Natural killer cell (primary cell): Measurements from ENCODE around the gene PNPLA1. TPM values are rescaled to one million over a fixed set of nuclear protein-coding genes. Genes with fewer than 3 reads are reported as not detected.

Experiments
- ATAC-seq, 3 donors: fragments of 150-1000 bp in 2 of 3; fragments of 200-7000 bp in 1 of 3; cut with Tn5 transposase; 1 replicate in 1 of 3; 2 replicates in 2 of 3; pipeline ENCODE4 v1.10.0; 2021; ENCODE audit warnings: mild to moderate bottlenecking in 2 of 3, moderate library complexity in 2 of 3
- DNase-seq, 2 donors: peaks; one replicate each; pipeline versions ENCODE4 v3.0.0 to v3.0.0-alpha.2; 2013 to 2021; ENCODE audit warnings: mixed read lengths in 1 of 2
- H3K27ac ChIP-seq: one replicate; pipeline ENCODE4 v1.5.1; 2013; ENCODE audit warnings: mild to moderate bottlenecking, low read length
- H3K27me3 ChIP-seq: one replicate; pipeline ENCODE4 v1.6.1; 2013; ENCODE audit warnings: low read length; ENCODE audit not compliant: control insufficient read depth, insufficient read depth
- H3K36me3 ChIP-seq: one replicate; pipeline ENCODE4 v1.6.1; 2013; ENCODE audit warnings: low read length; ENCODE audit not compliant: control insufficient read depth, insufficient read depth
- H3K4me1 ChIP-seq: one replicate; pipeline ENCODE4 v1.6.1; 2013; ENCODE audit warnings: low read length; ENCODE audit not compliant: control insufficient read depth, insufficient read depth
- H3K4me3 ChIP-seq: one replicate; pipeline ENCODE4 v1.5.1; 2013; ENCODE audit warnings: low read length
- H3K9me3 ChIP-seq: one replicate; pipeline ENCODE4 v1.6.1; 2013; ENCODE audit warnings: low read length; ENCODE audit not compliant: control insufficient read depth, insufficient read depth
- H3K27ac Mint-ChIP-seq, 2 donors: one replicate each; pipeline ENCODE4 v1.8.0; 2022; ENCODE audit warnings: mild to moderate bottlenecking in 2 of 2, mixed read lengths in 2 of 2, moderate library complexity in 1 of 2
- H3K27me3 Mint-ChIP-seq, 2 donors: one replicate each; pipeline ENCODE4 v1.8.0; 2022; ENCODE audit warnings: low read depth in 2 of 2, mixed read lengths in 2 of 2
- H3K36me3 Mint-ChIP-seq: one replicate; pipeline ENCODE4 v1.8.0; 2022; ENCODE audit warnings: mixed read lengths
- H3K4me1 Mint-ChIP-seq, 2 donors: one replicate each; pipeline ENCODE4 v1.8.0; 2022; ENCODE audit warnings: mixed read lengths in 2 of 2
- H3K4me3 Mint-ChIP-seq: one replicate; pipeline ENCODE4 v1.8.0; 2022; ENCODE audit warnings: mild to moderate bottlenecking, moderate library complexity, mixed read lengths
- H3K9me3 Mint-ChIP-seq, 2 donors: one replicate each; pipeline ENCODE4 v1.8.0; 2022; ENCODE audit warnings: mixed read lengths in 2 of 2
- WGBS: methylation state at CpG from one replicate; pipeline ENCODE4 v1.1.7; 2013; ENCODE audit warnings: missing lambda C conversion rate; ENCODE audit not compliant: insufficient coverage; 5-methylcytosine and 5-hydroxymethylcytosine counted together
- intact Hi-C: fragments of 100-400 bp; cut with micrococcal nuclease; formaldehyde crosslinking; loops from one replicate; pipeline ENCODE4 v1.14.2; 2022
- total RNA-seq, 4 donors: library from RNA; stranded (reverse); fragments of 120-200 nt in 1 of 4; gene quantifications; one replicate each; pipeline versions ENCODE4 v1.2.3 to v1.2.4, GENCODE V29; 2013 to 2022
- TF ChIP-seq, protein P1 (sequence below): fragments of 200-600 bp; IDR thresholded peaks from one replicate; pipeline ENCODE4 v1.8.0; 2022; ENCODE audit warnings: antibody characterized with exemption

Gene PNPLA1
- total RNA-seq, 3 donors from 2014 or later (not counting 1 experiment from before 2014, with no cell fraction given), result 0.14 to 3.5 (median 0.61) TPM

- Mint-ChIP-seq H3K9me3 (no peaks in the 10 kb centered on the region), H3K27ac (no peak overlapping the region), H3K27me3 (peaks cover 0 to 12% of the 10 kb centered on the region in 2 donors), H3K4me3 (no peak overlapping the region), H3K4me1 (peaks cover 15 to 18% of the 10 kb centered on the region in 2 donors), H3K36me3 (no peaks in the 10 kb centered on the region)
- Histone ChIP-seq H3K36me3 (no peaks in the 10 kb centered on the region), H3K4me1 (peaks cover 22% of the 10 kb centered on the region), H3K9me3 (no peaks in the 10 kb centered on the region), H3K27me3 (no peaks in the 10 kb centered on the region), H3K27ac (no peak overlapping the region), H3K4me3 (no peak overlapping the region)
- intact Hi-C loops, result no loop called here
- ATAC-seq (no peak), DNase-seq (no peak)
- TF ChIP-seq, protein P1, sequence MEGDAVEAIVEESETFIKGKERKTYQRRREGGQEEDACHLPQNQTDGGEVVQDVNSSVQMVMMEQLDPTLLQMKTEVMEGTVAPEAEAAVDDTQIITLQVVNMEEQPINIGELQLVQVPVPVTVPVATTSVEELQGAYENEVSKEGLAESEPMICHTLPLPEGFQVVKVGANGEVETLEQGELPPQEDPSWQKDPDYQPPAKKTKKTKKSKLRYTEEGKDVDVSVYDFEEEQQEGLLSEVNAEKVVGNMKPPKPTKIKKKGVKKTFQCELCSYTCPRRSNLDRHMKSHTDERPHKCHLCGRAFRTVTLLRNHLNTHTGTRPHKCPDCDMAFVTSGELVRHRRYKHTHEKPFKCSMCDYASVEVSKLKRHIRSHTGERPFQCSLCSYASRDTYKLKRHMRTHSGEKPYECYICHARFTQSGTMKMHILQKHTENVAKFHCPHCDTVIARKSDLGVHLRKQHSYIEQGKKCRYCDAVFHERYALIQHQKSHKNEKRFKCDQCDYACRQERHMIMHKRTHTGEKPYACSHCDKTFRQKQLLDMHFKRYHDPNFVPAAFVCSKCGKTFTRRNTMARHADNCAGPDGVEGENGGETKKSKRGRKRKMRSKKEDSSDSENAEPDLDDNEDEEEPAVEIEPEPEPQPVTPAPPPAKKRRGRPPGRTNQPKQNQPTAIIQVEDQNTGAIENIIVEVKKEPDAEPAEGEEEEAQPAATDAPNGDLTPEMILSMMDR, result no peak
- WGBS, result 86% methylated on average over 8 of the region's 8 CpGs
Observed at GRCh38 chr6:36244641-36245280, 25.1 kb upstream of the PNPLA1 start.

DNA sequence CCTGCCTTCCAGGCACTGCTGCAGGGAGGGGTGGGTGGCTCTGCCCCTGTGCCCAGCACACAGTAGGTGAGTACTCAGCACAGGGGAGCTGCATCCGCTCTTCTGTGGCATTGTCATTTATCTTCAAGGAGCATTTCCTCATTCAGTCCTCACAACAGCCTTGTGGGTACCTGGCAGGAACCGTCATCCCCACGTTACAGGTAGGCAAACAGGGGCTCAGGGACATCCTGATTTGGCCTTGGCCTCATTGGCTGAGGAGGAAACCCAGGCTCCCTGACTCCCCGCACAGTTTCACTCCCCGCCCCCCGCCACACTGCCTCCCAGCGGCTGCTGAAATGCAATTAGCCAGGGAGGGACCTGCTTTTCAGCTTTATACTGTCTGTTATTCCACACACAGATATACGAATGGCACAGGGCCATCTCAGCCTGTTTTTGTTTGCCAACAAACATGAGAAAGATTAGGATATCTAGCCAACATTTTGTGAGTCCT is 24.2 kb upstream of the PNPLA1 start:
- Histone ChIP-seq H3K4me1 (peaks cover 22% of the 10 kb centered on the region), H3K27me3 (no peaks in the 10 kb centered on the region), H3K9me3 (no peaks in the 10 kb centered on the region), H3K27ac (no peak overlapping the region), H3K4me3 (no peak overlapping the region), H3K36me3 (no peaks in the 10 kb centered on the region)
- Mint-ChIP-seq H3K27me3 (peaks cover 0 to 12% of the 10 kb centered on the region in 2 donors), H3K4me1 (peaks cover 15 to 18% of the 10 kb centered on the region in 2 donors), H3K27ac (no peak overlapping the region), H3K36me3 (no peaks in the 10 kb centered on the region), H3K4me3 (no peak overlapping the region), H3K9me3 (no peaks in the 10 kb centered on the region)
- intact Hi-C loops, result no loop called here
- peak in 1 of 2 donors; percentile 7 for DNase-seq
- 40% methylated on average over 8 of the region's 8 CpGs for WGBS
- peak in 2 of 3 donors; percentile 39 to 44 for ATAC-seq
- TF ChIP-seq, protein P1, result no peak

DNA sequence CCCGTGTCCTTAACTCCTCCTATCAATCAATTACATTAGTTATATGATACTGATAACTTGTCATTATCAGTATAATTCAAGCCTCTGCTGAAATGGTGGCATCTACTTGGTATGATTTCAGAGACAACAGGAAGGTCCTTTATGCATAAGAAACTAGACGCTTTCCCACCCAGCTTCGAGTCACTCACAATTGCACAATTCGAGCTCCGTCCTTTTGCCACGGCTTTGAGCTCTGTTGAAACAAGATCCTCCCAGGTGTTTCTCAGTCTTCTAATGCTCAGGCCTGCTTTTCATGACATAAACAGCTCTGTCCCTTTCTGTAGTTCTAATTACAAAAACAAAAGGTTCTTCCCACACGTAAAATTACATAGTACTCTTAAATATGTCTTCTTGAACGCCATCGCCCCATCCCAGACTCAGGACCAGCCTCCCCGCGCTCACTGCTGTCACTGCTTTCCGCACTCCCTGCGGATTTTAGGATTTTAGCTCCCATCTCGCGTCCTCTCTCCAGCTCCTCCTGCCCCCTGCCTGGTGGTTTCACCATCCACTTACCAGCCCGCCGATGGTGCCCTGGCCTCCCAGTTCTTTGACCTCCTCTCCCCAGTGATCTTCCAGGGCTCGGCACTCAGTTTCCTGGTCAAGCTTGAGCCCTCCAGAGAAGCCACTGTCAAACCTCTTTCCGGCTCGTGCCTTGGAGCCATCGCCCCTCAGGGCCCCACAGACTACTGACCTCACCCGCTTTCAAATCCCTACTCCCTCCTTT is 23.2 kb upstream of the PNPLA1 start:
- H3K4me1 ChIP-seq, result peaks cover 19% of the 10 kb centered on the region
- H3K9me3 Mint-ChIP-seq, result no peaks in the 10 kb centered on the region
- H3K27me3 ChIP-seq, result no peaks in the 10 kb centered on the region
- peaks cover 0 to 12% of the 10 kb centered on the region in 2 donors for H3K27me3 Mint-ChIP-seq
- H3K4me1 Mint-ChIP-seq, result peaks cover 13 to 14% of the 10 kb centered on the region in 2 donors
- 95% methylated on average over 21 of the region's 22 CpGs for WGBS
- no peak overlapping the region for H3K27ac ChIP-seq
- H3K4me3 Mint-ChIP-seq, result no peak overlapping the region
- H3K27ac Mint-ChIP-seq, result no peak overlapping the region
- TF ChIP-seq, protein P1, result no peak
- no peaks in the 10 kb centered on the region for H3K36me3 Mint-ChIP-seq
- intact Hi-C loops, result no loop called here
- ATAC-seq, result no peak
- no peaks in the 10 kb centered on the region for H3K36me3 ChIP-seq
- no peak overlapping the region for H3K4me3 ChIP-seq
- DNase-seq, result no peak
- no peaks in the 10 kb centered on the region for H3K9me3 ChIP-seq
